GM23338 (cell line): Measurements from ENCODE around the gene HS6ST1. TPM values are rescaled to one million over a fixed set of nuclear protein-coding genes. Genes with fewer than 3 reads are reported as not detected.

ENCODE experiments used
- ATAC-seq: fragments of 200-7000 bp; cut with Tn5 transposase; 3 replicates; pipeline ENCODE4 v1.9.1; 2020
- DNase-seq: peaks from one replicate; pipeline ENCODE4 v3.0.0-alpha.2; 2015; ENCODE audit warnings: low spot score
- H2AFZ ChIP-seq: fragments of 200-600 bp; sonication (generic); 2 replicates; pipeline ENCODE4 v1.8.0; 2016; ENCODE audit warnings: antibody characterized with exemption, mild to moderate bottlenecking, moderate library complexity
- H3F3A ChIP-seq: fragments of 200-600 bp; sonication (generic); replicated peaks from 2 replicates; pipeline ENCODE4 v1.8.0; 2017; ENCODE audit warnings: antibody characterized with exemption, mixed run types, low read depth
- H3K27ac ChIP-seq: fragments of 200-600 bp; sonication (generic); 2 replicates; pipeline ENCODE4 v1.6.1; 2016; ENCODE audit warnings: low read depth
- H3K27me3 ChIP-seq: fragments of 200-600 bp; sonication (generic); 2 replicates; pipeline ENCODE4 v1.8.0; 2016; ENCODE audit warnings: mild to moderate bottlenecking, mixed run types, moderate library complexity; ENCODE audit not compliant: insufficient read depth
- H3K36me3 ChIP-seq: fragments of 200-600 bp; sonication (generic); 2 replicates; pipeline ENCODE4 v1.8.0; 2016; ENCODE audit warnings: mild to moderate bottlenecking; ENCODE audit not compliant: insufficient read depth
- H3K4me1 ChIP-seq: fragments of 200-600 bp; sonication (generic); 2 replicates; pipeline ENCODE4 v1.8.0; 2016; ENCODE audit warnings: mild to moderate bottlenecking, moderate library complexity; ENCODE audit not compliant: insufficient read depth
- H3K4me2 ChIP-seq: fragments of 200-600 bp; sonication (generic); 2 replicates; pipeline ENCODE4 v1.7.1; 2017; ENCODE audit warnings: mixed run types
- H3K4me3 ChIP-seq: fragments of 200-600 bp; sonication (generic); 2 replicates; pipeline ENCODE4 v1.6.1; 2016; ENCODE audit warnings: mixed run types
- H3K79me2 ChIP-seq: fragments of 200-600 bp; sonication (generic); replicated peaks from 2 replicates; pipeline ENCODE4 v1.8.0; 2017; ENCODE audit warnings: mild to moderate bottlenecking; ENCODE audit not compliant: insufficient read depth
- H3K9me2 ChIP-seq: fragments of 200-600 bp; sonication (generic); 2 replicates; pipeline ENCODE4 v1.8.0; 2017; ENCODE audit not compliant: insufficient read depth
- H4K20me1 ChIP-seq: fragments of 200-600 bp; sonication (generic); replicated peaks from 2 replicates; pipeline ENCODE4 v1.8.0; 2017; ENCODE audit warnings: mild to moderate bottlenecking; ENCODE audit not compliant: insufficient read depth
- H3K27ac Mint-ChIP-seq: 2 replicates; pipeline ENCODE4 v1.8.0; 2020; ENCODE audit warnings: inconsistent platforms, mild to moderate bottlenecking, moderate library complexity, mixed read lengths
- H3K27me3 Mint-ChIP-seq: 3 replicates; pipeline ENCODE4 v1.8.0; 2022; ENCODE audit warnings: low read depth, mild to moderate bottlenecking, moderate library complexity, mixed read lengths, inconsistent platforms; ENCODE audit not compliant: insufficient read depth, poor library complexity
- H3K36me3 Mint-ChIP-seq: 3 replicates; pipeline ENCODE4 v1.8.0; 2021; ENCODE audit warnings: low read depth, mild to moderate bottlenecking, inconsistent platforms, moderate library complexity, mixed read lengths
- H3K4me1 Mint-ChIP-seq: 3 replicates; pipeline ENCODE4 v1.8.0; 2020; ENCODE audit warnings: mild to moderate bottlenecking, inconsistent platforms, mixed read lengths
- H3K4me3 Mint-ChIP-seq: 3 replicates; pipeline ENCODE4 v1.8.0; 2021; ENCODE audit warnings: moderate library complexity, mild to moderate bottlenecking, inconsistent platforms, mixed read lengths
- H3K9me3 Mint-ChIP-seq: 3 replicates; pipeline ENCODE4 v1.8.0; 2020; ENCODE audit warnings: moderate library complexity, mild to moderate bottlenecking, inconsistent platforms, mixed read lengths
- CREB1 ChIP-seq: fragments of 250-450 bp; sonication (Bioruptor Pico); IDR thresholded peaks from 2 replicates; pipeline ENCODE4 v1.5.0; 2020; ENCODE audit warnings: low read depth, mild to moderate bottlenecking, moderate library complexity
- CTCF ChIP-seq, 2 experiments: fragments of 200-600 bp in 1 of 2; sonication (generic) in 1 of 2; conservative IDR thresholded peaks; 2 replicates each; pipeline versions ENCODE4 v1.5.1 to v1.6.1; 2016 to 2017; ENCODE audit warnings: antibody characterized with exemption in 2 of 2, low read depth in 2 of 2, mild to moderate bottlenecking in 2 of 2, moderate library complexity in 1 of 2
- ETS1 ChIP-seq: IDR thresholded peaks from 2 replicates; pipeline ENCODE4 v1.6.1; 2016; ENCODE audit warnings: antibody characterized with exemption
- EZH2 ChIP-seq: fragments of 200-600 bp; sonication (generic); IDR thresholded peaks from one replicate; pipeline ENCODE4 v1.8.0; 2017; ENCODE audit warnings: antibody characterized with exemption, mild to moderate bottlenecking, low read depth; ENCODE audit not compliant: unreplicated experiment
- EZH2phosphoT487 ChIP-seq: fragments of 200-600 bp; sonication (generic); IDR thresholded peaks from one replicate; pipeline ENCODE4 v1.8.1; 2018; ENCODE audit warnings: antibody characterized with exemption; ENCODE audit not compliant: unreplicated experiment
- JUNB ChIP-seq: IDR thresholded peaks from one replicate; pipeline ENCODE4 v1.6.1; 2016; ENCODE audit warnings: antibody characterized with exemption; ENCODE audit not compliant: unreplicated experiment
- NANOG ChIP-seq: IDR thresholded peaks from 2 replicates; pipeline ENCODE4 v1.6.1; 2016; ENCODE audit warnings: antibody characterized with exemption, borderline replicate concordance
- POLR2AphosphoS5 ChIP-seq: IDR thresholded peaks from 2 replicates; pipeline ENCODE4 v1.6.1; 2016; ENCODE audit warnings: antibody characterized with exemption, low read depth
- STAT1 ChIP-seq: IDR thresholded peaks from one replicate; pipeline ENCODE4 v1.6.1; 2016; ENCODE audit warnings: antibody characterized with exemption; ENCODE audit not compliant: unreplicated experiment
- ZNF114 ChIP-seq: fragments of 250-450 bp; sonication (Bioruptor Pico); IDR thresholded peaks from 2 replicates; pipeline ENCODE4 v1.5.0; 2020; ENCODE audit warnings: mild to moderate bottlenecking, moderate library complexity
- ZNF331 ChIP-seq: fragments of 250-450 bp; sonication (Bioruptor Pico); IDR thresholded peaks from 2 replicates; pipeline ENCODE4 v1.5.0; 2020; ENCODE audit warnings: low read depth, mild to moderate bottlenecking, moderate library complexity
- ZNF462 ChIP-seq: fragments of 250-450 bp; sonication (Bioruptor Pico); IDR thresholded peaks from 2 replicates; pipeline ENCODE4 v1.5.0; 2020; ENCODE audit warnings: mild to moderate bottlenecking, moderate library complexity
- polyA plus RNA-seq: library from polyadenylated mRNA; unstranded; fragments of >200 nt; fragmentation: Nextera tagmentation; extraction: Ambion mirVana; gene quantifications from 2 replicates; pipeline ENCODE4 v1.2.1, GENCODE V29; 2016
- total RNA-seq: library from RNA; depleted of rRNA; stranded (reverse); fragments of >200 nt; shearing (Covaris generic); gene quantifications from 2 replicates; pipeline ENCODE4 v1.2.3, GENCODE V29; 2014
- TF ChIP-seq, protein P1 (sequence below): IDR thresholded peaks from one replicate; pipeline ENCODE4 v1.6.1; 2018; ENCODE audit warnings: antibody characterized with exemption; ENCODE audit not compliant: unreplicated experiment

Gene HS6ST1
- total and polyA plus RNA-seq, 2 experiments from 2014 or later, result 21.1 to 106 TPM

- no peak overlapping the region for H3K4me3 Mint-ChIP-seq
- peak overlapping the region; percentile 91 for H3K27ac Mint-ChIP-seq
- peaks cover 11% of the 10 kb centered on the region for H3K27me3 Mint-ChIP-seq
- no peaks in the 10 kb centered on the region for H3K9me3 Mint-ChIP-seq
- Histone ChIP-seq H3K27ac (peak overlapping the region; percentile 100), H3K27me3 (no peaks in the 10 kb centered on the region), H3F3A (0 out of 2 replicates have a peak, but pooled peaks cover 7% of the 10 kb centered on the region), H3K36me3 (no peaks in the 10 kb centered on the region), H3K4me2 (peak overlapping the region; percentile 76), H3K9me2 (peaks cover 7% of the 10 kb centered on the region; the same call in 1 of the 2 replicates), H3K4me1 (peaks cover 24% of the 10 kb centered on the region), H3K4me3 (no peak overlapping the region), H3K79me2 (no peaks in the 10 kb centered on the region), H4K20me1 (no peaks in the 10 kb centered on the region), H2AFZ (no peak overlapping the region)
- DNase-seq (peak; percentile 96), ATAC-seq (peak; percentile 96)
- H3K36me3 Mint-ChIP-seq, result no peaks in the 10 kb centered on the region
- no peak for TF ChIP-seq EZH2phosphoT487
- no peak for TF ChIP-seq STAT1
- TF ChIP-seq NANOG, result no peak
- TF ChIP-seq POLR2AphosphoS5, result no peak
- no peak for TF ChIP-seq ZNF114
- TF ChIP-seq CREB1 (CRISPR knock-in tag), result 0 out of 2 replicates have a peak, but pooled peaks have one; percentile 29
- TF ChIP-seq JUNB, result no peak
- no peak for TF ChIP-seq ETS1
- TF ChIP-seq CTCF (conservative IDR thresholded peaks at IDR 0.05; ENCODE audit: low read depth in 2 of 2), result no peak
- TF ChIP-seq ZNF462 (CRISPR knock-in tag), result peak; percentile 84
- no peak for TF ChIP-seq ZNF331
- TF ChIP-seq, protein P1, sequence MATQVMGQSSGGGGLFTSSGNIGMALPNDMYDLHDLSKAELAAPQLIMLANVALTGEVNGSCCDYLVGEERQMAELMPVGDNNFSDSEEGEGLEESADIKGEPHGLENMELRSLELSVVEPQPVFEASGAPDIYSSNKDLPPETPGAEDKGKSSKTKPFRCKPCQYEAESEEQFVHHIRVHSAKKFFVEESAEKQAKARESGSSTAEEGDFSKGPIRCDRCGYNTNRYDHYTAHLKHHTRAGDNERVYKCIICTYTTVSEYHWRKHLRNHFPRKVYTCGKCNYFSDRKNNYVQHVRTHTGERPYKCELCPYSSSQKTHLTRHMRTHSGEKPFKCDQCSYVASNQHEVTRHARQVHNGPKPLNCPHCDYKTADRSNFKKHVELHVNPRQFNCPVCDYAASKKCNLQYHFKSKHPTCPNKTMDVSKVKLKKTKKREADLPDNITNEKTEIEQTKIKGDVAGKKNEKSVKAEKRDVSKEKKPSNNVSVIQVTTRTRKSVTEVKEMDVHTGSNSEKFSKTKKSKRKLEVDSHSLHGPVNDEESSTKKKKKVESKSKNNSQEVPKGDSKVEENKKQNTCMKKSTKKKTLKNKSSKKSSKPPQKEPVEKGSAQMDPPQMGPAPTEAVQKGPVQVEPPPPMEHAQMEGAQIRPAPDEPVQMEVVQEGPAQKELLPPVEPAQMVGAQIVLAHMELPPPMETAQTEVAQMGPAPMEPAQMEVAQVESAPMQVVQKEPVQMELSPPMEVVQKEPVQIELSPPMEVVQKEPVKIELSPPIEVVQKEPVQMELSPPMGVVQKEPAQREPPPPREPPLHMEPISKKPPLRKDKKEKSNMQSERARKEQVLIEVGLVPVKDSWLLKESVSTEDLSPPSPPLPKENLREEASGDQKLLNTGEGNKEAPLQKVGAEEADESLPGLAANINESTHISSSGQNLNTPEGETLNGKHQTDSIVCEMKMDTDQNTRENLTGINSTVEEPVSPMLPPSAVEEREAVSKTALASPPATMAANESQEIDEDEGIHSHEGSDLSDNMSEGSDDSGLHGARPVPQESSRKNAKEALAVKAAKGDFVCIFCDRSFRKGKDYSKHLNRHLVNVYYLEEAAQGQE, result no peak
- TF ChIP-seq EZH2, result no peak
- H3K4me1 Mint-ChIP-seq, result peaks cover 41% of the 10 kb centered on the region
Measured at GRCh38 chr2:128362889-128363228, 44.2 kb upstream of the HS6ST1 start.
